ENCODE results near the gene DNLZ. TPM values are rescaled to one million over a fixed set of nuclear protein-coding genes. Genes with fewer than 3 reads are reported as not detected.
A peak's percentile ranks its signal among the peaks of the same experiment; 100 is the strongest.

Gene DNLZ
- total and polyA plus RNA-seq, 7 donors: 8.4 to 41.9 (median 19.7) TPM

GRCh38 chr9:136359774-136360718, 3.5 kb downstream of the DNLZ start:
- 88 to 91% methylated on average over 38 of the region's 38 CpGs for WGBS, 2 donors
- Histone ChIP-seq H3K27ac (peak overlapping the region in 3 of 4 donors; percentile 88 to 95 (median 93)), H3K27me3 (peaks cover 0 to 9% (median 6%) of the 10 kb centered on the region in 3 donors), H3K36me3 (peaks cover 0 to 31% (median 6%) of the 10 kb centered on the region in 4 donors), H3K9me3 (no peaks in the 10 kb centered on the region), H3K4me3 (no peak overlapping the region), H3K4me1 (peaks cover 0 to 42% (median 34%) of the 10 kb centered on the region in 4 donors)
- intact Hi-C loops (cut with DNase I): loop anchor here (5.0 kb wide), 1 partner anchor 33 kb away; the partner anchor contains the start of gene GPSM1
- DNase-seq: no peak
- TF ChIP-seq POLR2AphosphoS5 (IDR thresholded peaks at IDR 0.05) (peak in 1 of 4 donors; percentile 4), POLR2A (IDR thresholded peaks at IDR 0.05) (no peak)

- DNase-seq: no peak
- no peak overlapping the region for H3K27ac ChIP-seq
- H3K9me3 ChIP-seq: no peaks in the 10 kb centered on the region
- peaks cover 0 to 31% (median 6%) of the 10 kb centered on the region in 4 donors for H3K36me3 ChIP-seq
- TF ChIP-seq POLR2A (IDR thresholded peaks at IDR 0.05) (no peak), CTCF (IDR thresholded peaks at IDR 0.05) (no peak), POLR2AphosphoS5 (IDR thresholded peaks at IDR 0.05) (no peak), EP300 (IDR thresholded peaks at IDR 0.05) (no peak)
- intact Hi-C loops (cut with DNase I): no loop called here
- H3K27me3 ChIP-seq: peaks cover 0 to 1% (median 0%) of the 10 kb centered on the region in 3 donors
- H3K4me3 ChIP-seq: no peak overlapping the region
- WGBS, 2 donors: 76 to 80% methylated on average over 2 of the region's 2 CpGs
- peaks cover 0 to 46% (median 38%) of the 10 kb centered on the region in 4 donors for H3K4me1 ChIP-seq
These were observed 4.7 kb downstream of the DNLZ start for GRCh38 chr9:136358888-136359287.

GRCh38 chr9:136358016-136358415, 5.5 kb downstream of the DNLZ start:
- H3K4me1 ChIP-seq: peaks cover 0 to 46% (median 35%) of the 10 kb centered on the region in 4 donors
- peaks cover 0 to 31% (median 6%) of the 10 kb centered on the region in 4 donors for H3K36me3 ChIP-seq
- intact Hi-C loops (cut with DNase I): no loop called here
- no peak for DNase-seq
- no peak overlapping the region for H3K27ac ChIP-seq
- WGBS, 2 donors: 92% methylated on average over 29 of the region's 29 CpGs
- no peaks in the 10 kb centered on the region for H3K9me3 ChIP-seq
- H3K4me3 ChIP-seq: no peak overlapping the region
- no peaks in the 10 kb centered on the region for H3K27me3 ChIP-seq
- TF ChIP-seq CTCF (IDR thresholded peaks at IDR 0.05): no peak
- TF ChIP-seq POLR2AphosphoS5 (IDR thresholded peaks at IDR 0.05): no peak
- no peak for TF ChIP-seq POLR2A (IDR thresholded peaks at IDR 0.05)

- DNase-seq: no peak
- no peak overlapping the region for H3K4me3 ChIP-seq
- 70 to 80% methylated on average over 22 of the region's 22 CpGs for WGBS, 2 donors
- H3K4me1 ChIP-seq: peaks cover 0 to 39% (median 28%) of the 10 kb centered on the region in 4 donors
- no peak overlapping the region for H3K27ac ChIP-seq
- H3K9me3 ChIP-seq: no peaks in the 10 kb centered on the region
- no peaks in the 10 kb centered on the region for H3K27me3 ChIP-seq
- TF ChIP-seq POLR2A (IDR thresholded peaks at IDR 0.05): no peak
- intact Hi-C loops (cut with DNase I): no loop called here
- H3K36me3 ChIP-seq: peaks cover 0 to 31% (median 6%) of the 10 kb centered on the region in 4 donors
These were observed 6.3 kb downstream of the DNLZ start for GRCh38 chr9:136357202-136357725.

- no peak for TF ChIP-seq POLR2A (IDR thresholded peaks at IDR 0.05)
- TF ChIP-seq POLR2AphosphoS5 (IDR thresholded peaks at IDR 0.05): no peak
- TF ChIP-seq CTCF (IDR thresholded peaks at IDR 0.05): no peak
- no peak for TF ChIP-seq EP300 (IDR thresholded peaks at IDR 0.05)
- peaks cover 0 to 25% (median 15%) of the 10 kb centered on the region in 4 donors for H3K4me1 ChIP-seq
- H3K36me3 ChIP-seq: peaks cover 0 to 31% (median 6%) of the 10 kb centered on the region in 4 donors
- intact Hi-C loops (cut with DNase I): no loop called here
- H3K4me3 ChIP-seq: no peak overlapping the region
- H3K9me3 ChIP-seq: no peaks in the 10 kb centered on the region
- whole genome bisulfite sequencing, 2 donors: 69 to 88% methylated on average over 54 of the region's 54 CpGs
- no peak overlapping the region for H3K27ac ChIP-seq
- no peak for DNase-seq
- no peaks in the 10 kb centered on the region for H3K27me3 ChIP-seq
These were observed 7.7 kb downstream of the DNLZ start for GRCh38 chr9:136355616-136356557.

All from sigmoid colon (tissue), 7 donors.